WTC11 (cell line): ENCODE measurements around the gene RGL2.

Experiments
- ATF1 ChIP-seq: sonication (generic); formaldehyde crosslinking; IDR thresholded peaks from 2 replicates; pipeline ENCODE4 v1.8.1; 2023; ENCODE audit warnings: mild to moderate bottlenecking, moderate library complexity, missing genetic modification reagents
- CREB1 ChIP-seq: sonication (generic); formaldehyde crosslinking; IDR thresholded peaks from 2 replicates; pipeline ENCODE4 v1.8.0; 2023; ENCODE audit warnings: mild to moderate bottlenecking, missing genetic modification reagents
- ELF4 ChIP-seq: sonication (generic); formaldehyde crosslinking; IDR thresholded peaks from 2 replicates; pipeline ENCODE4 v1.8.1; 2022; ENCODE audit warnings: low read depth, mild to moderate bottlenecking, moderate library complexity, missing genetic modification reagents
- ETV6 ChIP-seq: sonication (generic); formaldehyde crosslinking; IDR thresholded peaks from 2 replicates; pipeline ENCODE4 v1.8.1; 2022; ENCODE audit warnings: mild to moderate bottlenecking, missing genetic modification reagents
- IRF2 ChIP-seq: sonication (generic); formaldehyde crosslinking; IDR thresholded peaks from 2 replicates; pipeline ENCODE4 v1.8.0; 2022; ENCODE audit warnings: low read depth, missing genetic modification reagents, borderline replicate concordance
- NR2C2 ChIP-seq: sonication (generic); formaldehyde crosslinking; IDR thresholded peaks from 2 replicates; pipeline ENCODE4 v1.8.0; 2022; ENCODE audit warnings: mild to moderate bottlenecking, missing genetic modification reagents
- RORB ChIP-seq: fragments of 250-450 bp; sonication (Bioruptor Pico); IDR thresholded peaks from 2 replicates; pipeline ENCODE4 v1.9.0; 2021; ENCODE audit warnings: mild to moderate bottlenecking
- ZNF219 ChIP-seq: sonication (generic); formaldehyde crosslinking; IDR thresholded peaks from 2 replicates; pipeline ENCODE4 v1.8.0; 2023; ENCODE audit warnings: missing genetic modification reagents, mild to moderate bottlenecking, borderline replicate concordance
- TF ChIP-seq, protein P1 (sequence below): fragments of 200-600 bp; IDR thresholded peaks from 2 replicates; pipeline ENCODE4 v1.8.0; 2022; ENCODE audit warnings: antibody characterized with exemption
- TF ChIP-seq, protein P2 (sequence below): sonication (generic); formaldehyde crosslinking; IDR thresholded peaks from 2 replicates; pipeline ENCODE4 v1.8.1; 2022; ENCODE audit warnings: low read depth, mild to moderate bottlenecking, moderate library complexity, missing genetic modification reagents, borderline replicate concordance
- TF ChIP-seq, protein P3 (sequence below): sonication (generic); formaldehyde crosslinking; conservative IDR thresholded peaks from 2 replicates; pipeline ENCODE4 v1.8.1; 2022; ENCODE audit warnings: mild to moderate bottlenecking, missing genetic modification reagents
- TF ChIP-seq, protein P4 (sequence below): sonication (generic); formaldehyde crosslinking; IDR thresholded peaks from 2 replicates; pipeline ENCODE4 v1.8.1; 2022; ENCODE audit warnings: mild to moderate bottlenecking, missing genetic modification reagents, moderate library complexity, borderline replicate concordance
- TF ChIP-seq, protein P5 (sequence below): sonication (generic); formaldehyde crosslinking; IDR thresholded peaks from 2 replicates; pipeline ENCODE4 v1.8.1; 2023; ENCODE audit warnings: mild to moderate bottlenecking, missing genetic modification reagents, moderate library complexity

DNA sequence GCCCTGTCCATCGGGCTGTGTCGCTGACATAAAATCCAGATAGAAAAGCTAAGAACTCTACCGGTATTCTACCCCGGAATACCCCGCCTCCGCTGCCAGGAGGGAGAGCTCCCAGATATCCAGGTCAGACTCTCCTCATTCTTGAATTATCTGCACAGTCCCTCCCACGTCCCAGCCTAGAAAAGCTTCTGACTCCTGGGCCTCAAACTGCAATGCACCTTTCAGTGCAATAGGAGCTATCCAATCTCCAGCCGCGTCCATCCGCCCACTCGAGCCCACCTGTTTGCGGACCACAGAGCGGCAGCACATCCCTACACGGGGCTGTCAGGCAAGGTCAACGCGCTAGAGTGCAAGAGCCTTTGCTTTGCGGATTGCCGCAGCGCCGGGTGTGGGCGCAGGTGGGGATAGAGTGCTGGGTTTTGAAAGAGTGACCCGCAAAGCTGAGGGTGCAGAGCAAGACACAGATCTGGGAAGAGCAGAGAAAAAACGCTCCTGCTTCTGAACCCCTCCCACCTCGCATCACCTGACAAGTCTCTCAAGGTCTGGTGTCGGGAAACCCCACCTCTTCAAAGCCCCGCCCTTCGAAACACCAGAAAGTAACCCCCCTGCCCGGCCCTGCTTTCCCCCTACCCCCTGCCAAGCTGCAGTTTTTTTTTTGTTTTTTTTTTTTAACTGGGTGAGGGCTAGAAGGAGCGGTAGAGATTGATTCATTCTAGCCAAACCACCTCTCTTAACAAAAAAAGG, 13.8 kb upstream of the RGL2 start:
- TF ChIP-seq, protein P1, sequence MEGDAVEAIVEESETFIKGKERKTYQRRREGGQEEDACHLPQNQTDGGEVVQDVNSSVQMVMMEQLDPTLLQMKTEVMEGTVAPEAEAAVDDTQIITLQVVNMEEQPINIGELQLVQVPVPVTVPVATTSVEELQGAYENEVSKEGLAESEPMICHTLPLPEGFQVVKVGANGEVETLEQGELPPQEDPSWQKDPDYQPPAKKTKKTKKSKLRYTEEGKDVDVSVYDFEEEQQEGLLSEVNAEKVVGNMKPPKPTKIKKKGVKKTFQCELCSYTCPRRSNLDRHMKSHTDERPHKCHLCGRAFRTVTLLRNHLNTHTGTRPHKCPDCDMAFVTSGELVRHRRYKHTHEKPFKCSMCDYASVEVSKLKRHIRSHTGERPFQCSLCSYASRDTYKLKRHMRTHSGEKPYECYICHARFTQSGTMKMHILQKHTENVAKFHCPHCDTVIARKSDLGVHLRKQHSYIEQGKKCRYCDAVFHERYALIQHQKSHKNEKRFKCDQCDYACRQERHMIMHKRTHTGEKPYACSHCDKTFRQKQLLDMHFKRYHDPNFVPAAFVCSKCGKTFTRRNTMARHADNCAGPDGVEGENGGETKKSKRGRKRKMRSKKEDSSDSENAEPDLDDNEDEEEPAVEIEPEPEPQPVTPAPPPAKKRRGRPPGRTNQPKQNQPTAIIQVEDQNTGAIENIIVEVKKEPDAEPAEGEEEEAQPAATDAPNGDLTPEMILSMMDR = no peak
- TF ChIP-seq, protein P2, sequence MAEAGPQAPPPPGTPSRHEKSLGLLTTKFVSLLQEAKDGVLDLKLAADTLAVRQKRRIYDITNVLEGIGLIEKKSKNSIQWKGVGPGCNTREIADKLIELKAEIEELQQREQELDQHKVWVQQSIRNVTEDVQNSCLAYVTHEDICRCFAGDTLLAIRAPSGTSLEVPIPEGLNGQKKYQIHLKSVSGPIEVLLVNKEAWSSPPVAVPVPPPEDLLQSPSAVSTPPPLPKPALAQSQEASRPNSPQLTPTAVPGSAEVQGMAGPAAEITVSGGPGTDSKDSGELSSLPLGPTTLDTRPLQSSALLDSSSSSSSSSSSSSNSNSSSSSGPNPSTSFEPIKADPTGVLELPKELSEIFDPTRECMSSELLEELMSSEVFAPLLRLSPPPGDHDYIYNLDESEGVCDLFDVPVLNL (CRISPR knock-in tag) = no peak
- TF ChIP-seq NR2C2 = no peak
- TF ChIP-seq, protein P3, sequence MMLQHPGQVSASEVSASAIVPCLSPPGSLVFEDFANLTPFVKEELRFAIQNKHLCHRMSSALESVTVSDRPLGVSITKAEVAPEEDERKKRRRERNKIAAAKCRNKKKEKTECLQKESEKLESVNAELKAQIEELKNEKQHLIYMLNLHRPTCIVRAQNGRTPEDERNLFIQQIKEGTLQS = no peak
- TF ChIP-seq RORB = no peak
- TF ChIP-seq, protein P4, sequence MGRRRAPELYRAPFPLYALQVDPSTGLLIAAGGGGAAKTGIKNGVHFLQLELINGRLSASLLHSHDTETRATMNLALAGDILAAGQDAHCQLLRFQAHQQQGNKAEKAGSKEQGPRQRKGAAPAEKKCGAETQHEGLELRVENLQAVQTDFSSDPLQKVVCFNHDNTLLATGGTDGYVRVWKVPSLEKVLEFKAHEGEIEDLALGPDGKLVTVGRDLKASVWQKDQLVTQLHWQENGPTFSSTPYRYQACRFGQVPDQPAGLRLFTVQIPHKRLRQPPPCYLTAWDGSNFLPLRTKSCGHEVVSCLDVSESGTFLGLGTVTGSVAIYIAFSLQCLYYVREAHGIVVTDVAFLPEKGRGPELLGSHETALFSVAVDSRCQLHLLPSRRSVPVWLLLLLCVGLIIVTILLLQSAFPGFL (CRISPR knock-in tag) = no peak
- TF ChIP-seq CREB1 = no peak
- TF ChIP-seq ZNF219 (CRISPR knock-in tag) = no peak
- TF ChIP-seq IRF2 (CRISPR knock-in tag) = no peak
- TF ChIP-seq ELF4 (CRISPR knock-in tag) = no peak
- no peak for TF ChIP-seq ATF1 (CRISPR knock-in tag)
- TF ChIP-seq, protein P5, sequence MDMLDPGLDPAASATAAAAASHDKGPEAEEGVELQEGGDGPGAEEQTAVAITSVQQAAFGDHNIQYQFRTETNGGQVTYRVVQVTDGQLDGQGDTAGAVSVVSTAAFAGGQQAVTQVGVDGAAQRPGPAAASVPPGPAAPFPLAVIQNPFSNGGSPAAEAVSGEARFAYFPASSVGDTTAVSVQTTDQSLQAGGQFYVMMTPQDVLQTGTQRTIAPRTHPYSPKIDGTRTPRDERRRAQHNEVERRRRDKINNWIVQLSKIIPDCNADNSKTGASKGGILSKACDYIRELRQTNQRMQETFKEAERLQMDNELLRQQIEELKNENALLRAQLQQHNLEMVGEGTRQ (CRISPR knock-in tag) = peak; percentile 77
- TF ChIP-seq ETV6 (CRISPR knock-in tag) = no peak
